CD4-positive, alpha-beta T cell treated with Interleukin-15 for 4 hours (primary cell): ENCODE measurements around the gene NPTXR.
A peak's percentile ranks its signal among the peaks of the same experiment; 100 is the strongest.
"Not testable (repeated sequence)": the region's sequence is repeated elsewhere in the genome, so short reads cannot be mapped to it uniquely, and the experiment has no call there.

Experiments used
- DNase-seq: peaks from one replicate; pipeline ENCODE4 v3.0.0-alpha.2; 2020; ENCODE audit warnings: low spot score

The NPTXR gene

GRCh38 chr22:38831166-38831945 lies 12.5 kb downstream of the NPTXR start:
- no peak for DNase-seq

- DNase-seq: no peak
Observed at GRCh38 chr22:38830845-38831108, 13.1 kb downstream of the NPTXR start.

GRCh38 chr22:38830026-38830844 lies 13.6 kb downstream of the NPTXR start:
- DNase-seq: no peak

- DNase-seq: no peak
Observed at GRCh38 chr22:38829485-38829884, 14.3 kb downstream of the NPTXR start.

GRCh38 chr22:38828616-38829205 lies 15.1 kb downstream of the NPTXR start:
- DNase-seq: no peak

GRCh38 chr22:38828191-38828590 lies 15.6 kb downstream of the NPTXR start:
- DNase-seq: no peak

- DNase-seq: no peak
Observed at GRCh38 chr22:38827510-38827909, 16.3 kb downstream of the NPTXR start.

GRCh38 chr22:38826801-38827200 lies 17.0 kb downstream of the NPTXR start:
- no peak for DNase-seq

GRCh38 chr22:38826386-38826785 lies 17.4 kb downstream of the NPTXR start:
- no peak for DNase-seq

- DNase-seq: peak; percentile 6
Observed at GRCh38 chr22:38824585-38824984, 19.2 kb downstream of the NPTXR start.

- DNase-seq: no peak
Observed at GRCh38 chr22:38823637-38824036, 20.2 kb downstream of the NPTXR start.

- DNase-seq: no peak
Observed at GRCh38 chr22:38823076-38823475, 20.8 kb downstream of the NPTXR start.

GRCh38 chr22:38820020-38820419 lies 23.8 kb downstream of the NPTXR start:
- no peak for DNase-seq

- no peak for DNase-seq
Observed at GRCh38 chr22:38819387-38819940, 24.4 kb downstream of the NPTXR start.

- DNase-seq: no peak
Observed at GRCh38 chr22:38817196-38817595, 26.6 kb downstream of the NPTXR start.

- DNase-seq: no peak
Observed at GRCh38 chr22:38815842-38816241, 28.0 kb downstream of the NPTXR start.

GRCh38 chr22:38811241-38811640 lies 32.6 kb downstream of the NPTXR start:
- no peak for DNase-seq

- not testable (repeated sequence) for DNase-seq
Observed at GRCh38 chr22:38805041-38805593, 38.7 kb downstream of the NPTXR start.

GRCh38 chr22:38802671-38803121 lies 41.1 kb downstream of the NPTXR start:
- DNase-seq: no peak

GRCh38 chr22:38799265-38800002 lies 44.4 kb downstream of the NPTXR start:
- DNase-seq: no peak

GRCh38 chr22:38798496-38798895 lies 45.3 kb downstream of the NPTXR start:
- no peak for DNase-seq
